WTC11 (cell line): ENCODE results near the gene INTS6L. TPM values are rescaled to one million over a fixed set of nuclear protein-coding genes. Genes with fewer than 3 reads are reported as not detected.

Experiments
- ATAC-seq: fragments of 200-7000 bp; cut with Tn5 transposase; 2 replicates; pipeline ENCODE4 v1.10.0; 2021; ENCODE audit warnings: mild to moderate bottlenecking, moderate library complexity
- CTCF ChIA-PET: fragments of 300-600 bp; sonication (Branson Sonifier 250); formaldehyde crosslinking; loops from one replicate; lab custom pipeline; 2021; ENCODE audit warnings: antibody characterized with exemption; lab: Charles Lee
- POLR2A ChIA-PET: fragments of 350-600 bp; sonication (Branson Sonifier 250); formaldehyde crosslinking; loops from one replicate; lab custom pipeline; 2021; ENCODE audit warnings: antibody characterized with exemption; lab: Charles Lee
- DNase-seq: peaks from one replicate; pipeline ENCODE4 v3.0.0; 2021; ENCODE audit warnings: low spot score
- H3K27ac Mint-ChIP-seq: 2 replicates; pipeline ENCODE4 v1.8.0; 2021; ENCODE audit warnings: mixed read lengths
- H3K27me3 Mint-ChIP-seq: 2 replicates; pipeline ENCODE4 v1.8.0; 2021; ENCODE audit warnings: low read depth, mild to moderate bottlenecking, moderate library complexity, mixed read lengths
- H3K36me3 Mint-ChIP-seq: 2 replicates; pipeline ENCODE4 v1.8.0; 2021; ENCODE audit warnings: mixed read lengths
- H3K4me1 Mint-ChIP-seq: 2 replicates; pipeline ENCODE4 v1.8.0; 2022; ENCODE audit warnings: mixed read lengths
- H3K4me3 Mint-ChIP-seq: 2 replicates; pipeline ENCODE4 v1.8.0; 2021; ENCODE audit warnings: mild to moderate bottlenecking, moderate library complexity, mixed read lengths
- H3K9me3 Mint-ChIP-seq: 2 replicates; pipeline ENCODE4 v1.8.0; 2021; ENCODE audit warnings: mixed read lengths
- ARID4B ChIP-seq: sonication (generic); formaldehyde crosslinking; IDR thresholded peaks from 2 replicates; pipeline ENCODE4 v1.8.0; 2023; ENCODE audit warnings: missing genetic modification reagents, mild to moderate bottlenecking, borderline replicate concordance
- ATF6 ChIP-seq: sonication (generic); formaldehyde crosslinking; IDR thresholded peaks from 2 replicates; pipeline ENCODE4 v1.8.1; 2023; ENCODE audit warnings: mild to moderate bottlenecking, missing genetic modification reagents
- CREB1 ChIP-seq: sonication (generic); formaldehyde crosslinking; IDR thresholded peaks from 2 replicates; pipeline ENCODE4 v1.8.0; 2023; ENCODE audit warnings: mild to moderate bottlenecking, missing genetic modification reagents
- FOXK1 ChIP-seq: sonication (generic); formaldehyde crosslinking; IDR thresholded peaks from 2 replicates; pipeline ENCODE4 v1.8.0; 2022; ENCODE audit warnings: mild to moderate bottlenecking, moderate library complexity, missing genetic modification reagents
- FOXP1 ChIP-seq: sonication (generic); formaldehyde crosslinking; IDR thresholded peaks from 2 replicates; pipeline ENCODE4 v1.8.0; 2022; ENCODE audit warnings: missing genetic modification reagents, mild to moderate bottlenecking, moderate library complexity, borderline replicate concordance
- GTF2I ChIP-seq: fragments of 250-450 bp; sonication (Bioruptor Pico); conservative IDR thresholded peaks from 2 replicates; pipeline ENCODE4 v1.4.0; 2021; ENCODE audit warnings: mild to moderate bottlenecking
- NFE2L1 ChIP-seq: sonication (generic); formaldehyde crosslinking; IDR thresholded peaks from 2 replicates; pipeline ENCODE4 v1.8.1; 2023; ENCODE audit warnings: missing genetic modification reagents
- NFYB ChIP-seq: sonication (generic); formaldehyde crosslinking; conservative IDR thresholded peaks from 2 replicates; pipeline ENCODE4 v1.8.0; 2022; ENCODE audit warnings: low read depth, missing genetic modification reagents
- NR2C2 ChIP-seq: sonication (generic); formaldehyde crosslinking; IDR thresholded peaks from 2 replicates; pipeline ENCODE4 v1.8.0; 2022; ENCODE audit warnings: mild to moderate bottlenecking, missing genetic modification reagents
- NR3C1 ChIP-seq: sonication (generic); formaldehyde crosslinking; conservative IDR thresholded peaks from 2 replicates; pipeline ENCODE4 v1.8.1; 2023; ENCODE audit warnings: low read depth, mild to moderate bottlenecking, missing genetic modification reagents
- PRRX2 ChIP-seq: fragments of 250-450 bp; sonication (Bioruptor Pico); IDR thresholded peaks from 2 replicates; pipeline ENCODE4 v1.8.0; 2021; ENCODE audit warnings: mild to moderate bottlenecking
- ZNF121 ChIP-seq: sonication (generic); formaldehyde crosslinking; IDR thresholded peaks from 2 replicates; pipeline ENCODE4 v1.8.0; 2023; ENCODE audit warnings: missing genetic modification reagents
- ZNF416 ChIP-seq: fragments of 250-450 bp; sonication (Bioruptor Pico); IDR thresholded peaks from 2 replicates; pipeline ENCODE4 v1.9.0; 2021; ENCODE audit warnings: mild to moderate bottlenecking, inconsistent platforms
- ZNF512 ChIP-seq: sonication (generic); formaldehyde crosslinking; IDR thresholded peaks from 2 replicates; pipeline ENCODE4 v1.8.1; 2022; ENCODE audit warnings: missing genetic modification reagents, borderline replicate concordance
- ZNF532 ChIP-seq: fragments of 250-450 bp; sonication (Bioruptor Pico); IDR thresholded peaks from 2 replicates; pipeline ENCODE4 v1.9.0; 2021; ENCODE audit warnings: mild to moderate bottlenecking, borderline replicate concordance
- total RNA-seq: library from RNA; stranded (reverse); gene quantifications from 3 replicates; pipeline ENCODE4 v1.2.3, GENCODE V29; 2021
- TF ChIP-seq, protein P1 (sequence below): fragments of 250-450 bp; sonication (Bioruptor Pico); IDR thresholded peaks from 2 replicates; pipeline ENCODE4 v1.9.0; 2021; ENCODE audit warnings: mild to moderate bottlenecking

INTS6L gene
- total RNA-seq, 1 experiment from 2014 or later: 5.4 TPM

GRCh38 chrX:135484641-135485289 is 35.7 kb upstream of the INTS6L start (continued):
- no peak for TF ChIP-seq ZNF532 (CRISPR knock-in tag)

DNA sequence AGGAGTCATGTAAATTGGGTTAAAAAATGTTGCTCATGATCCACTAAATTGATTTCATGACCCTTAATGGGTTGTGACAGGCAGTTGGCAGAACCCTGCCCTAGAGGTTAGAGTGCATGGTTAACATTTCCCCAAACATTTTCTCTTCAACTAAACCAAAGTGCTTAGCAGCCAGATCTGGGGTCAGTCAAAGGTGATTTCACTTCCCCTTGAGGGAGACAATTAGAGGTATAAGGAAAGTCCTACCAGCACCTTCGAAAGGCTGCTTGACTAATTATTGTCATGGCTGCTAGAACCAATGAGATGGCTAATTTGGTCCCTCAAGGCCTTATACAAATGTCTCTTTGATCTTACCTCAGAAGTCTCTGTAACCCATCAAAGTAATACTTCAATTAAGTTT is 30.9 kb upstream of the INTS6L start:
- CTCF ChIA-PET: interaction anchor here (1.6 kb wide), 1 partner anchor 26 kb away, joined by 5 read pairs; no protein-coding TSS in a partner anchor
- Mint-ChIP-seq H3K4me1 (no peaks in the 10 kb centered on the region), H3K27me3 (no peaks in the 10 kb centered on the region), H3K36me3 (no peaks in the 10 kb centered on the region), H3K9me3 (no peaks in the 10 kb centered on the region), H3K4me3 (no peak overlapping the region), H3K27ac (no peak overlapping the region)
- no peak for TF ChIP-seq ZNF416 (CRISPR knock-in tag)
- TF ChIP-seq PRRX2 (CRISPR knock-in tag): no peak
- no peak for TF ChIP-seq ZNF512
- no peak for TF ChIP-seq NFYB
- TF ChIP-seq ATF6 (CRISPR knock-in tag): no peak
- TF ChIP-seq ARID4B: no peak
- no peak for TF ChIP-seq GTF2I (CRISPR knock-in tag)
- no peak for TF ChIP-seq FOXK1 (CRISPR knock-in tag)
- no peak for TF ChIP-seq FOXP1 (CRISPR knock-in tag)
- TF ChIP-seq NR2C2 (CRISPR knock-in tag): no peak
- TF ChIP-seq NFE2L1 (CRISPR knock-in tag): no peak
- TF ChIP-seq, protein P1, sequence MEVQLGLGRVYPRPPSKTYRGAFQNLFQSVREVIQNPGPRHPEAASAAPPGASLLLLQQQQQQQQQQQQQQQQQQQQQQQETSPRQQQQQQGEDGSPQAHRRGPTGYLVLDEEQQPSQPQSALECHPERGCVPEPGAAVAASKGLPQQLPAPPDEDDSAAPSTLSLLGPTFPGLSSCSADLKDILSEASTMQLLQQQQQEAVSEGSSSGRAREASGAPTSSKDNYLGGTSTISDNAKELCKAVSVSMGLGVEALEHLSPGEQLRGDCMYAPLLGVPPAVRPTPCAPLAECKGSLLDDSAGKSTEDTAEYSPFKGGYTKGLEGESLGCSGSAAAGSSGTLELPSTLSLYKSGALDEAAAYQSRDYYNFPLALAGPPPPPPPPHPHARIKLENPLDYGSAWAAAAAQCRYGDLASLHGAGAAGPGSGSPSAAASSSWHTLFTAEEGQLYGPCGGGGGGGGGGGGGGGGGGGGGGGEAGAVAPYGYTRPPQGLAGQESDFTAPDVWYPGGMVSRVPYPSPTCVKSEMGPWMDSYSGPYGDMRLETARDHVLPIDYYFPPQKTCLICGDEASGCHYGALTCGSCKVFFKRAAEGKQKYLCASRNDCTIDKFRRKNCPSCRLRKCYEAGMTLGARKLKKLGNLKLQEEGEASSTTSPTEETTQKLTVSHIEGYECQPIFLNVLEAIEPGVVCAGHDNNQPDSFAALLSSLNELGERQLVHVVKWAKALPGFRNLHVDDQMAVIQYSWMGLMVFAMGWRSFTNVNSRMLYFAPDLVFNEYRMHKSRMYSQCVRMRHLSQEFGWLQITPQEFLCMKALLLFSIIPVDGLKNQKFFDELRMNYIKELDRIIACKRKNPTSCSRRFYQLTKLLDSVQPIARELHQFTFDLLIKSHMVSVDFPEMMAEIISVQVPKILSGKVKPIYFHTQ: no peak
- no peak for TF ChIP-seq CREB1 (CRISPR knock-in tag)
- no peak for TF ChIP-seq ZNF121 (CRISPR knock-in tag)
- TF ChIP-seq NR3C1 (CRISPR knock-in tag): no peak
- POLR2A ChIA-PET: no interaction called here
- no peak for ATAC-seq
- DNase-seq: no peak
